NCI-H774 (cell line): ENCODE data around the gene SRRM2.

Experiments
- DNase-seq: peaks from one replicate; lab custom pipeline; 2025; lab: John Stamatoyannopoulos, UW

The SRRM2 gene

DNA sequence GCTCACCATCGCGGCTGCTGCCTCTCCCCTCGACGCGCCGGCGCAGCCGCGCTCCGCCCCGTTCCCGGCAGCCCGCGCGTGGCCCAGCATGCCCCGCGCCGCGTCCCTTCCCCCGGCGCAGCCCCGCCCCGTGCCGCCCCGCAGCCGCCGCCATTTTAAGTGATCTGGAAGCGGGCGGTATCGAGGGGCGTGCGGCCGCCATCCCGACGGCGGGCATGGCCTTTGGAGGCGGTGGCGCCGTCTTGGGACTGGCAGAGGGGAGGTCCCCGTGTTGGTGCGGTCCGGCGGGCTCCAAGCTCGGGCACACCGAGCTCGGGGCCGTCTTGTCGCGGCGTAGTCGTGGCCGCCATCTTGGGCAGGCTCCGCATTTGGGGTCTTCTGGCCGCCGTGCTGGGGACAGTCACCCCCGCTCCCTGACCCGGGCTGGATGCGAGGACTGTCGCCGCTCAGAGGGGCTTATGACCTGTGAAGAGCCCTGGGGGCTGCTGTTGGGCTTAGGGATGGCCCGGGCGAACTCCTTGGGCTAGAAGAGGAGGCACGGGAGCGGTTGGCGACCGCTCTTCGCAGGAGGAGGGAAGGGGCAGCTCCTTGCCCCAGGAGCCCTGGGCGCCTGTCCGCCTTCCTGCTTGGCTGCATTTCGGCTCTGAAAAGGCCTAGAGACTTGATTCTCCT, 24.9 kb downstream of the SRRM2 start, which contains the start of gene ELOB:
Gene ELOB, minus strand, starts transcription at position 50 of the 672 bp plus-strand sequence. Its CDS starts 41 bp downstream, at position 9.
- peak; percentile 55 for DNase-seq

DNA sequence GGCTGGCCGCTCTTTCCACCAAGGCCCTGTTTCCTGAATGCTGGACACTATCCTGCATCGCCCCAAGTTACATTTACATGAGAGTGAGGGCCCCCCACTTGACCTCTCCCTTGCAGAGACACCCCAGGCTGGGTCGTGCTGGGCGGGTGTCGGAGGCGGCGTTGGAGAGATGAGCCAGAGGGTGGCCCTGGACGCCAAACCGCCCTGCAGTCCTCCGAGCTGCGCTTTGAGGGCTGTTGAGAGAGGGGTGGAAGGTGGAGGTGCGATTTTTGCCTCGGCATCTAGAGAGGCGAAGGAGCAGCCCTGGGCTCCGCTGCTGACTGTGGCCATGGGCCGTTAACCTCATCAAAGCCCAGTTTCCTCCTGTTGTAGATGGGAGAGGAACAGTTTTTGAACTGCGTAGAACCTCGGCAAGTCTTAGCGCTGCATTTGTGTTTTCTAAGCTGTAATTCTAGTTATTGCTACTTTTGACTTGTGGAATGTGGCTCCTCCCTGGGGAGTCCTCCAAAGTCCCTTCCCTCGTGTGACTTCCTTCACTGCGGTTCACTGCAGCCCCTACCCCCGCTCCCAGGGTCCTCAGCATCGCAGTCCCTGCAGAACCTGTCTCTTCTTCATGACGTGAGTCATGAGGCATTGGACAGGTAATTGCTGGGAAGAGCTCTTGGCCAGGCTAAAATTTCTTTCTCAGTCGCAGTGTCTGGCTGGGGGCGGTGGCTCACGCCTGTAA, 25.6 kb downstream of the SRRM2 start:
- no peak for DNase-seq

DNA sequence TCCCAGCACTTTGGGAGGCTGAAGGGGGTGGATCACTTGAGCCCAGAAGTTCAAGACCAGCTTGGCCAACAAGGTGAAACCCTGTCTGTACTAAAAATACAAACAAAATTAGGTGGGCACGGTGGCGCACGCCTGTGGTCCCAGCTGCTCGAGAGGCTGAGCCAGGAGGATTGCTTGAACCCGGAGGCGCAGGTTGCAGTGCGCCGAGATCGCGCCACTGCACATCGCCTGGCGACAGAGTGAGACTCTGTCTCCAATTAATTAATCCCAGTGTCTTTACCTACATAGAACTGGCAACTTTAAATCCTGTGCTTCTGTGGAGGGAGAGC, 26.2 kb downstream of the SRRM2 start:
- no peak for DNase-seq

DNA sequence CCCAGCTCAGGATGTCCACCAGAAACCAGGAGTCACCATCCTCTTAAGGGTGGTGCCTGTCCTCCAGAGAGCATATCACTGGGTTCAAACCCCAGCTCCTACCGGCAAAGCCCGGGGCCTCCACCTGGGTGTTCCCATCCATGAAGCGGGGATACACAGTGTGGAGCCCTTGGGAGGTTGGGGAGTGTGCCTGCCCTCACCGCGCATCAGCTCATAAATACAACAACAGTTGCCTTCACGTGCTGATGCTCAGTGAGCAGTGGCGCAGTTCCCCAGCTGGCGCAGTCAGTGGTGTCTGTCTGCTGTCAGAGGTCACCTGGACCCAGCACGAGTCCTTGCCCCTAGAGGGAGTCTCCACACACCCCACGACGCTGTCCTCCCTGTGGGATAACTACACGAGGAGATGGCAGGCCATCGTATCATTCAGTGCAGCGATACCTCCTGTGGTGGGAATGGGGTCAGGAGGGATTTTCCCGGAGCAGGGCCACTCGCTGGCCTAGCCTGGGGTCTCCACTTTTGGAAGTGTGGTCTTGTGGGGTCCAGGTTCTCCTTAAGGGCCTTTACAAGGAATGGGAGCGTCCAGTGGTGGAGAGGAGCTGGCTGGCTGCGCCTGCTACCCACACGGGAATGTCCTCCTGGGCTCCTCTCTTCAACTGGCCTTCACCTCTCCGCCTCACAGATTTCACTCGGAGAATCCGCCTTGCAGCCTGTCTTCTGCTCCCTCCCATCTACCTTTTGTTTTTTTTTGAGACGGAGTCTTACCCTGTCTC, 26.9 kb downstream of the SRRM2 start:
- DNase-seq = no peak

DNA sequence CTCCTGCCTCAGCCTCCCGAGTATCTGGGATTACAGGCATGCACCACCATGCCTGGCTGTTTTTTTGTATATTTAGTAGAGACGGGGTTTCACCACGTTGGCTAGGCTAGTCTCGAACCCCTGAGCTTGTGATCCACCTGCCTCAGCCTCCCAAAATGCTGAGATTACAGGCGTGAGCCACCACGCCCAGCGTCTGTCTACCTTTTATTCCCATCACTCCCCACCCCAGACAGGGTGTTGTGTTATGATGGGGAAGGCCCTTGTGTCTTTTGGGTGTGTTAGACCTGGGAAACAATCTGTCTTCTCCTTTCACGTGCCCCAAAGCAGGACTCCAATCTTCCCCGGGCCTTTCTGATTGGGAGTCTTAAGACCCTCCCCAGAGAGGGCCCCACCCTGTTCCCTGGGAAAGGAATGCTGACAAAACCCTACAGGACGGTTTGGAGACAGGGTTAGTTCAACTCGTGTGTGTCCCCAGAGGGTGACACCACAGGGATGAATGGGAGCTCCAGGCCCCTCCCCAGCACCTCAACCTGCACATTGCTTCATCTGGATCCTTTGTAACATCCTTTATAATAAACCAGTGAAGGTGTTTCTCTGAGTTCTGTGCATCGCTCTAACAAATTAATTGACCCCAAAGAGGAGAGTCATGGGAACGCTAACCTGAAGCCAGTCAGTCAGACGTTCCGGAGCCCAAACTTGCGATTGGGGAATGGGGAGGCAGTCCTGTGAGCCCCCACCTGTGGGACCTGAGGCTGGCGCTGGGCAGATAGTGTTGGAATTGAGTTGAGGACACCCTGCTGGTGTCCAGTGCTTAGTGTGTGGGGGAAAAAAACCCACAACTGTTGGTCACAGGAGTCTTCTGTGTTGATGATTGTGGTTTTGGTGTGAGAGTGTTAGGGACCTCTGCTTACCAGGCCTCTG, 27.8 kb downstream of the SRRM2 start:
- no peak for DNase-seq

DNA sequence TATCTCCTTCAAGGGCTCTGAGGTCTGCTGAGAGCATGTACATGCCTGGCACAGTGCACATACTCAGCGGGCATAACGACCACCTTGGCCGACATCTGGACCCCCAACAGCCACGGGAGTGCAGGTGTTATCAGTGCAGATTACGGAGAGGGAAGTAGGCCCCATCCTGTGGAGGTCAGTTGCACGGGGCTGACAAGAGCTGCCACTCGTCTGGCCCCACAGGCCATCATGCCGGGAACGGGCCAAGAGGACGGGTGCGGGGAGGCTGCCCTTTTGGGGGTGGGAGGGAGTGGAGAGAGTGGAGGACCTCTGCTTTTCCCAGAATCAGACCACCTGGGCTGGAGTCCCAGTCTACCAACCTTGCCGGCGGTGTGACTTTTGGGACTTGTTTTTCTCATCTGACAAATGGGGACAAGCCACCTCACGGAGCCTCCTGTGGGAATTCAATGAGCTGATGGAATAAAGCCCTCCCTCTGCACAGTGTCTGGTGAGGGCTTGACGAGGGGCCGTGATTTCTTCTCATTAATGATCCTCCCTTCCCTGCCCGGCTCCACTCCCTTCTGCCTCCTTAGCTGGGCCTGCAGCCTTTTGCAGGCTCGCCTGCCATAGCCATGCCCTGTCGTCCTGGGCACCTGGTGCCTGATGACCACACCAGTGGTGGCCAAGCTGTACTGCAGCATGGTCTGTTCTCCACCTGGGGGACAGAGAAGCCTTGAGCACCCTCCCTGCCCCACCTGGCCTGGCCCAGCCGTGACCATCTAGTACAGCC, 30.3 kb downstream of the SRRM2 start:
- DNase-seq = no peak

DNA sequence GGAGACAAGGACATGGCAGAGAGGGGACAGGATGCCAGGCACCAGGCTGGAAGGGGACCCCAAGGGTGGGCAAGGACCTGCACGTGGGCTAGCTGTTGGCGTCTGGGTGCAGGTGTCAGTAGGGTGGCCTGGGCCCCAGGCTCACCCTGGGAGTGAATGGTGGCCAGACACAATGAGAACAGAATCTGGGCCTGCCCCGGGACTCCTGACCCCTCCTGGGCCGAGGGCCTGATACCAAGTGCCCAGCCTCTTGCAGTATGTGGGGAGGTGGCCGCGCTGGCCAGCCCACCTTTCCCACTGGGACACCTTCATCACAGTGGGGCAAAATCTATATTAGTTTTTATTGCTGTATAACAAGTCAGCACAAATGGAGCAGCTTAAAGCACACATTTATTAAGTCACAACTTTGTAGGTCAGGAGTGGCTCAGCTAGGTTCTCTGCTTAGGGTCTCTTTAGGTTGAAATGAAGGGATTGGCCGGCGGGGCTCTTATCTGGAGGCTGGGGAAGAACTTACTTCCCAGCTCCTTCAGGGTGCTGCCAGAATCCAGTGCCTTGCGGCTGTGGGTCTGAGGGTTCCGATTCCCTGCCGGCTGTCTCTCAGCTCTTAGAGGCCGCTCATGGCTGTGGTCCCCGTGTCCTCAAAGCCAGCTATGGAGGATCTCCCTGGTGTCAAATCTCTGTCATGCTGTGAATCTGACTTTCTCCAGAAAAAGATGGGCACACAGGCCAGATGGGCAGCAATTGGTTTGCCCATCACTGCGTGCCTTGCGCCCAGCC, 31.3 kb downstream of the SRRM2 start:
- no peak for DNase-seq

DNA sequence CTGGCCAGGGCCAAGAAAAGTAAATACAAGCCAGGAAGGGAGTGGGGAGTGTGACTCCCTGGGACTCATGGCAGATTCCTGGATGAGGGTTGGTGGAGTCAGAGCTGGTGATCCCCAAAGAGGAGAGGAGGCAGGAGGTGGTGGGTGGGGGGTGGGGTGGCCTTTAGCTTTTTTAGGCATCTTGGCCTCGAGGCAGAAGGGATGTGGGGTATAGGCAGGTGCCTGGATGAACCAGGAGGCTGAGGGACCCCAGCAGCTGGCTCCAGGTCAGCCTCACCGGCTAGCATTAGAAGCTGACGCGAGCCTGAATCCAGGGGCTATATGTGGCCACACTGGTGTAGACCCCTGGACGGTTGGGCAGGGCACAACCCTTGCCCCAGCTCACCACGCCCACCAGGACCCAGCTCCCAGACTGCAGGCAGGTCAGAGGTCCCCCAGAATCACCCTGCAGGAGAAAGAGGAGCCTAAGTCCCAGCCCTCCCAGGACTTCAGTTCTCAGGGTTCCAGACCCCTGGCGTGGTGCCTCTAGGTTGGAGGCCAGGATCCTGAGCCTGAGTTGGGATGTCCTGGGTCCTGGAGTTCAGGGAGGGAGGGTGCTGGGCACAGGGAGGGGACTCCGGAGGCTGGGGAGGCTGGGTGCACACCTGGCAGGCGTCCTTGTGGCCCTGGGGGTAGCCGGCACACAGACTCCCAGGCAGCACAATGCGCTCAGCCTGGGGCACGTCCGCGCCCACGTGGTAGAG, 32.1 kb downstream of the SRRM2 start:
- no peak for DNase-seq

DNA sequence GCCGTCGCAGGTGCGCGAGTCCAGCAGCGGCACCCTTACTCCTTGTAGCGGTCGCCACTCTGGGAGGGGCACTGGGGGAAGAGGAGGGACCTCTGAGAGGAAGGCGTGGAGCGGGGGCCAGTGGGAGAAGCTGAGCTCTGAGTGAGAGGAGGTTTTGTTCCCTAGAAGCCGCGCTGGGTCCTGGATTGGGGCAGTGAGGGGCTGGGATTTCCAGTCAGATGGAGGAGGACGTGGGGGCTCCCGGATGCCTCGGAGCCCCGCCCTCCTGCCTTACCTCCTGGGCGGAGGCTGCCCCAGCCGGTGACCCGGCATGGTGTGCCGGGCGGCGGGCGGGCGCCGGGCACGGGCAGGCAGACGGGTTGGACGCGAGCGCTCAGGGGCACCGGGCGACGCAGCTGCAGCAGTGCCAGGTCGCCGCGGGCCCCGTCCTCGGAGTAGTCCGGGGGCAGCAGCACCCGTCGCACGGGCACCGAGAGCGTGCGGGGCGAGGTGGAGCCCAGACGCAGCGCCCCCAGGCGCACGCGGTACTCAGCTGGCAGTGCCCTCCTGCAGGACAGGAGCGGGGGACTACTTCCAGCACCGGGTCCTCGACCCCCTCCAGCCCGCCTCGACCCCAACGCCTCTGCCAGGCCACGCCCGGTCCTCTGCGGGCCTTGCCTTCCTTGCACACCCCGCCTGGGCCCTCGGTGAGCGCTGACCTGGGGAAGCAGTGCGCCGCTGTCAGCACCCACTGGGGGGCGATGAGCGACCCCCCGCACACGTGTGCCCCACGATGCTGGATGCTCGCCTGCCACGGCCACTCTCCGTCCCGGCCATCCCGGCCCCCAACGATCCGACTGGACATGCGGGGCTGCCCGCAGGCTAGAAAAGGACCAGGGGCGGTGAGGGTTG, 32.9 kb downstream of the SRRM2 start:
- no peak for DNase-seq

DNA sequence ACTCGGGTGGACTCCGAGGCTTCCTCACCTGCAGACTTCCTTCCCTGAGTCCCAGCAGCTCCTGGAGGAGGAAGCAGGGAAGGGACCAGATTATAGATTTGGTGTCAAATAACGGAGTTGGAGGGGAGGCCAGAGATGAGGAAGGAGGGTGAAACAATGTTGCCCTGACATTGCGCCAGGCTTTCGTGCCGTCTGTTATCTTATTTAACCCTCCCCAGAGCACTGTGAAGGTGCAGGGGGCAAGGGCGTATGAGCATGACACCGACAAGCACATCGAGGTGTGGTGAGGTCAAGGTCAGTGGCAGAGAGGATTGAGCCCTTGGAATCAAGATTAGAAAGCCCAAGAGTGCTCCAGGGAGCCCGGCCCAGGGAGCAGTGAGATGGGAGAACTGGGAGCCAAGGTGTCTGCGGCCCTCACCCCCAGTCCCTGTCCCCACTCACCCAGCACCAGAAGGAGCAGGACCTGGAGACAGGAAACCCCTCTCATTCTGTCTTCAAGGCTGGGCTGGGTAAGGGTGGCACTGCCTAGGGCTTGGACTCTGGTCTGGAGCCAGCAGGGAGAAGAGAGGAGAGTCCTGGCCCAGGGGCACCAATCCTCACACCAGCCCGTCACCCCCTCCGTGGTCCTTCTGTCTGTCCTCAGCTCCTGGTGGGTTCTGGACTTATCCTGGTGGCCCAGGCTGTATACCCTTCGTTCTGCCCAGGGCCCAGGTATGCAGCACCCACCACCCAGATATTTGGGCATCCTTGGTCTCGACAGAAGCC, 33.8 kb downstream of the SRRM2 start:
- no peak for DNase-seq

DNA sequence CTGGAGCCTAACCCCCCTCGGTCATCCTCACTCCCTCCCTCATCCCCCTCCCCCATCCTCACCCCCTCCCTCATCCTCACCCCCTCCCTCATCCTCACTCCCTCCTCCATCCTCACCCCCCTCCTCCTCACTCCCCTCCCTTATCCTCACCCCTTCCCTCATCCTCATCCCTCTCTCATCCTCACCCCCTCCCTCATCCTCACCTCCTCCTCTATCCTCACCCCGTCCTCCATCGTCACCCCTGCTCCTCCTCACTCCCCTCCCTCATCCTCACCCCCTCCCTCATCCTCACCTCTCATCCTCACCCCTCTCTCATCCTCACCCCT, 34.4 kb downstream of the SRRM2 start:
- DNase-seq = no peak

DNA sequence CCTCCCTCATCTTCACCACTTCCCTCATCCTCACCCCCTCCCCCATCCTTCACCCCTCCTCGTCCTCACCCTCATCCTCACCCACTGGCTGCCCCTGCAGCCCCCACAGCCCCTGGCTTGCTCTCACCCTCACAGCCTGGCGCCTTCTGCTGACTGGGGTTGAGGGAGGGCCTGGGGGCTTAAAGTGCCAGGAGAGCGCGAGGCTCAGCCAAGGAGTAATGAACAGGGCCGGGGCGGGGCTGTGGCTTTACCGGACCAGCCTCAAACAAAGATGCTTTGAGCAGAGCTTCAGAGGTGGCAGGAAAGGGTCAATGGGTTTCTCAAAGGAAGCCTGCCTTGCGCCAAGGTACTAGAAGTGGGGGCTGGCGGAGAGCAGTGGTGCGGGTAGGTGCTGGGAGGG, 35.0 kb downstream of the SRRM2 start, which contains the start of gene PRSS33:
Gene PRSS33, minus strand, starts transcription at position 155 of the 400 bp plus-strand sequence. CDS start 1,013 bp downstream, outside the sequence.
- no peak for DNase-seq

DNA sequence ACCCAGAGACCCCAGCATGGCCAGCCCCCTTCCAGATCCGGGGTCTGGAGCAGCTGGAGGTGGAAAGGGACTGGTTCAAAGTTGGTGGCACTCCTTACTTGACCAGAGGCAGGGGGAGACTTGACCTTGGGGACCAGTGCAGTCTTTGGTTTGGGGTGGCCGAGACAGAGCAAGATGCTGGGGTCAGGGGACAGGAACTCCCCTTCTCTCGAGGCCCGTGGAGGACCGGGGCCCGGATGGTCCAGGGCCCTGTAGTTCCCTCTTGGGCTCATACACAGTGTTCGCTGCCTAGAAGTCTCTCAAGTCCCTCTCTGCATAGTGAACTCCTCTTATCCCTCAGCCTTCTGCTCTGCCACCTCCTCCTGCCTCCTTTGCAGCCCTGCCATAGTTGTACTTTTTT, 35.5 kb downstream of the SRRM2 start:
- DNase-seq = no peak

DNA sequence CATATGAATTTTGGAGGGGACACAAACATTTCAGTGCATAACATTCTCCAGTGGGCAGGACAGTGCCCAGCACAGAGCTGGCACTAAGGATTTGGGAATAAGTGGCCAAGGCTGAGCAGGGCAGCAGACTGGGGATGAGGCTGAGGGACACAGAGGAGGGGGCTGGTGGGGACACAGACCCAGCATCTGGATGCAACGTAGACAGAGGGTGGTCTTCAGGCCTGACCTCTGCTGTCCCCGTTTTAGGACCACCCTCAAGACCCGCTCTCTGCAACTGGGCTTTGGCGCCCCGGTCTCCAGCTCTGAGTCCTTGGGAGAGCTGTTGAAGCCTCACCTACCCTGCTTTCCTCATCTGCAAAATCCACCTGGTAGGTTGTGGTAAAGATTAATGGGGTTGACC, 38.2 kb downstream of the SRRM2 start:
- no peak for DNase-seq

DNA sequence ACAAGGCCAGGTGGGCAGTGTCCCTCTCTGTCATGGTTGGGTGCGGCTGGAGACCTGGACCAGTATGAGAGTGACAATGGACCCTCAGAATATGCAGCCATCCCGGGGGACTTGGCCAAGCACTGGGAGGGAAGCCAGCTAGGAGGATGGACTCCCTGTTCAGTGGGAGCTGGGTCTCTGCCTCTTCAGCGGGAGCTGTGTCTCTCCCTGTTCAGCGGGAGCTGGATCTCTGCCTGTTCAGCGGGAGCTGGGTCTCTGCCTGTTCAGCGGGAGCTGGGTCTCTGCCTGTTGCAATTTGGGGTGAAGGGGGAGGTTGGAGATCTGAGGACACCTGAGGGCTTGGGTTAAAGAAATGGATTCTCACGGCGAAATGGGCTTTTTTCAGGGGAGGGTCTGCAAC, 38.7 kb downstream of the SRRM2 start:
- DNase-seq = no peak

DNA sequence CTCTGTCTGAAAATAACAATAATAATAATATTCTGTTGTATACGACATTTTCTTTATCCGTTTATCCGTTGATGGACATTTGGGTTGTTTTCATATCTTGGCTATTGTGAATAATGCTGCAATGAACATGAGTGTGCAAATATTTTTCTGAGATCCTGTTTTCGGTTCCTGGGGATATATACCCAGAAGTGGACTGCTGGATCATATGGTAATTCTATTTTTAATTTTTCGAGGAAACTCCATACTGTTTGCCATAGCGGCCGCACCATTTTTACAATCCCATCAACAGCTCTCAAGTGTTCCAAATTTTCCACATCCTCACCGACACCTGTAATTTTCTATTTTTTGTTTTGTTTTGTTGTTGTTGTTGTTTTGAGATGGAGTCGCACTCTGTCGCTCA, 40.5 kb downstream of the SRRM2 start:
- no peak for DNase-seq

DNA sequence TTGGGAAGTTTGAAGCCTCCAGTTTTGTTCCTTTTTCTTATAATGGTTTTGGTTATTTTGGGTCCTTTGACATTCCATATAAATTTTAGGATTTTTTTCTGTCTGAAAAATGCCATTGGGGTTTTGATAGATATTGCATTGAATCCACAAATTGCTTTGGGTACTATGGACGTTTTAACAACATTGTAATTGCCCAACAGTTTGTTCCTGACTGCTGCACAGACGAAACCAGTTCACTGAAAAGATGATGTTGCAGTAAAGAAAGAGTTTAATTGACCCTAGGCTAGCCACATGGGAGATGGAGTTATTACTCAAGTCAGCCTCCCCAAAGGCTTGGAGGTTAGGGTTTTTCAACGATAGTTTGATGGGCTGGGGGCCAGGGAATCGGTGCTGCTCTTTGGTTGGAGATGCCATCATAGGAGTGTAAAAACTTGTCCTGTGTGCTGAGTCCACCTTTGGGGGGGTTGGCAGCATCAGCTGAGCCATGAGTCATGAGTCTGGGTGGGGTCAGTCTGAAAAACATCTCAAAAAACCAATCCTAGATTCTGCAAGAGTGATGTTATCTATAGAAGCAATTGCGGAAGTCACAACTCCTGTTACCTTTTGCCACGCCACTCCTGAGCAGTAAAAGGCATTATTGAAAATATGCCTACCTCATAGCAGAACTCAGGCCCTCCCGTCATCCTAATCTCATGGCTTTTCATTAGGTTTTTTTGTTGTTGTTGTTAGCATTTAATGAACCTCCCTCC, 43.1 kb downstream of the SRRM2 start:
- DNase-seq = no peak
